Neural progenitor cell (in vitro differentiated cells): ENCODE measurements around the gene SBF2.

Experiments
- EZH2 ChIP-seq: fragments of 200-600 bp; sonication (generic); IDR thresholded peaks from 2 replicates; pipeline ENCODE4 v1.6.1; 2017; ENCODE audit warnings: antibody characterized with exemption, mild to moderate bottlenecking, moderate library complexity
- TF ChIP-seq, protein P1 (sequence below): fragments of 200-600 bp; sonication (generic); IDR thresholded peaks from 2 replicates; pipeline ENCODE4 v1.5.1; 2017; ENCODE audit warnings: antibody characterized with exemption, mild to moderate bottlenecking

DNA sequence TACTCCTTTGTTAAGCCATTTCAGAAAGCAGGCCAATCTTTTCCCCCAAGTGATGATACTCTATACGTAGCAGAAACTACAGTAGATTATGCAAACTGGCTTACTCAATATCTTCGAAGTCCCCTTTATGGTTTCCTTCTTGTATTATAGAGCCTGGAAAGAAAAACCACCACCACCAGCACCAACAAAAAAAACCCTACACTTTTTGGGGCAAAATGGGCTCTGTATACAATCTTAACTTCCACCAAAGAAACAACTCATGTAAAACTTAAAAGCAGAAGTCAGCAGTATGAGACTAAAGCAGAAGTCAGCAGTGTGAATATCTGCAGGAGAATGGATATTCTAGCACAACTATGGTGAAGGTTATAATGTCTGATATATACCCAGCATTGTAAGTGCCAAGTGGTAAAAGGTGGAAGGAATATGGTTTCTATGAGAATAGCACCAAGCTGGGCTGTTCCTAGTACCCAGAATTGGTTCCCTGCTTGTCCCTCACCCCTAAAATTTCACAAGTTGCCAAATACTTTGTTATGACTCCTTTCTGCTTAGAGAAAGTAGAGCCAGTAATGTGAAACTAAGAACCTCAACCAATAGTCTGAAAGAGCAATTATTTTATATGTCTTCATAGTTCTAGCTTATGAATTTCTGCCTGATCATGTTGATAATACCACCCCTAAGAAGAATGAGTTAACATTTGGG, 252.1 kb downstream of the SBF2 start:
- TF ChIP-seq, protein P1, sequence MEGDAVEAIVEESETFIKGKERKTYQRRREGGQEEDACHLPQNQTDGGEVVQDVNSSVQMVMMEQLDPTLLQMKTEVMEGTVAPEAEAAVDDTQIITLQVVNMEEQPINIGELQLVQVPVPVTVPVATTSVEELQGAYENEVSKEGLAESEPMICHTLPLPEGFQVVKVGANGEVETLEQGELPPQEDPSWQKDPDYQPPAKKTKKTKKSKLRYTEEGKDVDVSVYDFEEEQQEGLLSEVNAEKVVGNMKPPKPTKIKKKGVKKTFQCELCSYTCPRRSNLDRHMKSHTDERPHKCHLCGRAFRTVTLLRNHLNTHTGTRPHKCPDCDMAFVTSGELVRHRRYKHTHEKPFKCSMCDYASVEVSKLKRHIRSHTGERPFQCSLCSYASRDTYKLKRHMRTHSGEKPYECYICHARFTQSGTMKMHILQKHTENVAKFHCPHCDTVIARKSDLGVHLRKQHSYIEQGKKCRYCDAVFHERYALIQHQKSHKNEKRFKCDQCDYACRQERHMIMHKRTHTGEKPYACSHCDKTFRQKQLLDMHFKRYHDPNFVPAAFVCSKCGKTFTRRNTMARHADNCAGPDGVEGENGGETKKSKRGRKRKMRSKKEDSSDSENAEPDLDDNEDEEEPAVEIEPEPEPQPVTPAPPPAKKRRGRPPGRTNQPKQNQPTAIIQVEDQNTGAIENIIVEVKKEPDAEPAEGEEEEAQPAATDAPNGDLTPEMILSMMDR, result no peak
- TF ChIP-seq EZH2, result no peak
